ENCODE results near the gene GABBR1.

GABBR1 gene

GRCh38 chr6:29527126-29527525 lies 105.9 kb downstream of the GABBR1 start:
- no peak for DNase-seq (ENCODE audit: low spot score)

- no peak for DNase-seq (ENCODE audit: low spot score)
Measured at GRCh38 chr6:29525311-29525639, 107.7 kb downstream of the GABBR1 start.

DNA sequence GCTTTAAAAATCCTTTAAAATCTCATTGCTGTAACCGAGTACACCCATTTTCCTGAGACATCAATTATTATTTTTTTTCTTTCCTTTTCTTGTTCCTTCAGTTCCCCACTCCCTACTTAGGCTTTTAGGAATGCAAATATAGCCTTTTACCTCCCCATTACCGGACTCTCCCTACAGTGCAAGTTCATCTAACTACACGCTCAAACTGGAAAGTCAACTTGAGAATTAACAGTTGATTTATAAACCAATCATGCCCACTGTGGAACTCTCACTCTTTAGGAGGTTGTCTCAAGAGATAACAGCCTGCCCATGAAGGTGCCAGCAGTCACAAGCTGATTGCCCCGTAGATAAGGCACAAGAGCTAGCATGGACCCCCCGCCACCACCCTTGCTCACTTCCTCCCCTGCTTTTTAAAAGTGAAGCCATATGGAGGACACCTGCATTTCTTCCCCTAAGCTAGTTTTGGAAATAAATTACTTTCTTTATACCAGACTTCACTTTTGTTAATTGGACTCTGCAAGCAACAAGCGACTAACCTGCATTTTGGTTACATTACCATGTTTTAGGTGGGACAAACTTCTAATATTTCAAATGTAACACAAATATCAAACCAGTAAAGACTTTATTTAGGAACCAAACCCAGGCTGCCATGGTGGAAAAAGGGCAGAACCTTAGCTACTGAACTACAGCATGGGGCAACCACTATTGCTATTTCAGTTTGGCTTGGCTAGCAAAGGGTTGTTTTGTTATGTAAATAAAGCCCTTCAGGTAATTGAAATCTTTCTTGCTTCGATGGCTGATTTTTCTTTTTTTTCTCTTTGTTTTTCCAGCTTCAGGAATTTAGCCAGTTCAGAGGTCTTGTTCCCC lies 108.3 kb downstream of the GABBR1 start:
- DNase-seq (ENCODE audit: low spot score) = no peak

- DNase-seq (ENCODE audit: low spot score) = no peak
Measured at GRCh38 chr6:29524044-29524443, 108.9 kb downstream of the GABBR1 start.

DNA sequence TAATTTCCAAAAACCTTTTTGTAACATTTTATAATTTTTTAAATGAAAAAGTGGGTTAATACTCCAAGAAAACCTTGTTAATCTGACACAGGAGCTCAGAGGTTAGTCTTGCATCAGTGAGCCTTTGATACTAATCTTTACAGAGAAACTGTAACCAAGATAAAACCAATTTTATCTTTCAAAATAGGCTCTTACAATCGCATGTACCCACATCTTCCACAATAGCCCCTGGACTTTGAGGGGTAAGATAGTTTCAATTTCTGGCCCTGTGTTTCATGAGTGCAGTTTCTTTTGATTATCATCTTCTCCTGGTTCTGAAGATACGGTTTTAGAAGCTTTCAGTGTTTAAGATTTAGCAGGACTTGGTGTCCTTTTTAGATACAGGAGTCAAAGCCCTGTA lies 110.8 kb downstream of the GABBR1 start:
- DNase-seq (ENCODE audit: low spot score) = no peak

GRCh38 chr6:29521006-29521680 lies 111.8 kb downstream of the GABBR1 start:
- DNase-seq (ENCODE audit: low spot score) = no peak

GRCh38 chr6:29520232-29520631 lies 112.8 kb downstream of the GABBR1 start:
- no peak for DNase-seq (ENCODE audit: low spot score)

- DNase-seq (ENCODE audit: low spot score) = no peak
Measured at GRCh38 chr6:29519291-29520010, 113.5 kb downstream of the GABBR1 start.

- no peak for DNase-seq (ENCODE audit: low spot score)
Measured at GRCh38 chr6:29517728-29518440, 115.1 kb downstream of the GABBR1 start.

DNA sequence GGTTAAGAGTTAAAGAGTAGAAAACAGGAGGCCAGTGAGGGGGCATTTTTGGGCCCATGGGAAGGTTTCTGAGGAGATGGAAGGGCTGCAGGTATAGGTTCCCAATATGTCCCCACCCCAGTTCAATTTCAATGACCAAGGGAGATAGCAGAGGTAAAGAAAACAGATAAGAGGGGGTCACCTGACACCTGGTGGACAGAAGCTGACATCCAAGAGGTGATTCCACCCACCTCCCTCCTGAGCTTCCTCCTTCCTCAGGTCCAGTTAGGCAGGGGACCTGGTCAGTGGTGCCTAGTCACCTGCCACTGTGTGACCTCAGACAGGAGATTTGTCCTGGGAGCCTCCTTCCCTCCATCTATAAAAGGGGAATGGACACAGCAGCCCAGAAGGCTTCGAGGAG lies 115.7 kb downstream of the GABBR1 start:
- no peak for DNase-seq (ENCODE audit: low spot score)

- DNase-seq (ENCODE audit: low spot score) = no peak
Measured at GRCh38 chr6:29516108-29516507, 116.9 kb downstream of the GABBR1 start.

- no peak for DNase-seq (ENCODE audit: low spot score)
Measured at GRCh38 chr6:29510746-29511300, 122.2 kb downstream of the GABBR1 start.

- DNase-seq (ENCODE audit: low spot score) = peak; percentile 13
Measured at GRCh38 chr6:29510202-29510601, 122.8 kb downstream of the GABBR1 start.
